ENCODE measurements around the gene ADRB2. TPM values are rescaled to one million over a fixed set of nuclear protein-coding genes. Genes with fewer than 3 reads are reported as not detected.

ADRB2 gene
- polyA plus RNA-seq, 3 donors = 6.8 to 10.9 (median 10.8) TPM

DNA sequence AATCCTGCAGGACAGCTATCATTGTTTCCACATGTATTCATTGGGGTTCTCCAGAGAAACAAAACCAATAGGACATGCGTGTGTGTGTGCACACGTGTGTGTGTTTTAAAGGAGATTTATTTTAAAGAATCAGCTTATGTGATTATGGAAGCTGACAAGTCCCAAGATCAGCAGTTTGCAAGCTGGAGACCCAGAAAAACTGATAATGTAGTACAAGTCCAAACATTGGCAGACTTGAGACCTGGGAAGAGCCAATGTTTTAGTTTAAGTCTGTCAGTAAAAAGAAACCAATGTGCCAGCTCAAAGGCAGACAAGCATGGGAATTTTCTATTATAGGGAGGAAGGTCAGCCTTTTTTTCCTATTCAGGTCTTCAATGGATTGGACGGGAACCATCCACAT is 35.3 kb downstream of the ADRB2 start:
- Histone ChIP-seq H3K36me3 (replicated peaks in 1 of 2; ENCODE audit: control insufficient read depth in 1 of 2, insufficient read depth in 2 of 2, low read length in 2 of 2) (peaks cover 5 to 23% of the 10 kb centered on the region in 2 donors), H4K20me1 (ENCODE audit: insufficient read depth, low read length) (peaks cover 42% of the 10 kb centered on the region), H3K27me3 (ENCODE audit: control insufficient read depth in 2 of 2, insufficient read depth in 2 of 2, low read length in 2 of 2) (no peaks in the 10 kb centered on the region), H3K9ac (ENCODE audit: insufficient read depth, low read length, poor library complexity, severe bottlenecking) (no peak overlapping the region), H3K9me3 (replicated peaks in 1 of 2; ENCODE audit: control insufficient read depth in 1 of 2, insufficient read depth in 1 of 2, low read length in 2 of 2) (no peaks in the 10 kb centered on the region), H3K4me1 (ENCODE audit: control insufficient read depth in 1 of 2, insufficient read depth in 2 of 2, low read length in 2 of 2) (peaks cover 15 to 21% of the 10 kb centered on the region in 2 donors), H3K4me2 (replicated peaks; ENCODE audit: extremely low read depth, low read length, poor library complexity, severe bottlenecking) (no peak overlapping the region), H3K79me2 (ENCODE audit: insufficient read depth, low read length) (no peaks in the 10 kb centered on the region), H3K27ac (ENCODE audit: low read depth in 1 of 2, low read length in 2 of 2) (no peak overlapping the region), H3K4me3 (replicated peaks in 1 of 3; ENCODE audit: low read depth in 2 of 3, low read length in 3 of 3) (no peak overlapping the region), H2AFZ (ENCODE audit: insufficient read depth, low read depth, low read length, poor library complexity, severe bottlenecking) (no peak overlapping the region)
- Mint-ChIP-seq H3K4me1 (peaks cover 26% of the 10 kb centered on the region), H3K27me3 (ENCODE audit: low read depth in 3 of 3) (peaks cover 0 to 2% (median 2%) of the 10 kb centered on the region in 3 donors), H3K36me3 (peaks cover 21 to 33% of the 10 kb centered on the region in 2 donors), H3K4me3 (no peak overlapping the region), H3K9me3 (no peaks in the 10 kb centered on the region), H3K27ac (no peak overlapping the region)
- intact Hi-C loops (cut with micrococcal nuclease) = no loop called here
- WGBS (ENCODE audit: insufficient coverage) = 100% methylated on average over 3 of the region's 3 CpGs
- TF ChIP-seq, protein P1, sequence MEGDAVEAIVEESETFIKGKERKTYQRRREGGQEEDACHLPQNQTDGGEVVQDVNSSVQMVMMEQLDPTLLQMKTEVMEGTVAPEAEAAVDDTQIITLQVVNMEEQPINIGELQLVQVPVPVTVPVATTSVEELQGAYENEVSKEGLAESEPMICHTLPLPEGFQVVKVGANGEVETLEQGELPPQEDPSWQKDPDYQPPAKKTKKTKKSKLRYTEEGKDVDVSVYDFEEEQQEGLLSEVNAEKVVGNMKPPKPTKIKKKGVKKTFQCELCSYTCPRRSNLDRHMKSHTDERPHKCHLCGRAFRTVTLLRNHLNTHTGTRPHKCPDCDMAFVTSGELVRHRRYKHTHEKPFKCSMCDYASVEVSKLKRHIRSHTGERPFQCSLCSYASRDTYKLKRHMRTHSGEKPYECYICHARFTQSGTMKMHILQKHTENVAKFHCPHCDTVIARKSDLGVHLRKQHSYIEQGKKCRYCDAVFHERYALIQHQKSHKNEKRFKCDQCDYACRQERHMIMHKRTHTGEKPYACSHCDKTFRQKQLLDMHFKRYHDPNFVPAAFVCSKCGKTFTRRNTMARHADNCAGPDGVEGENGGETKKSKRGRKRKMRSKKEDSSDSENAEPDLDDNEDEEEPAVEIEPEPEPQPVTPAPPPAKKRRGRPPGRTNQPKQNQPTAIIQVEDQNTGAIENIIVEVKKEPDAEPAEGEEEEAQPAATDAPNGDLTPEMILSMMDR (IDR thresholded peaks at IDR 0.05) = no peak
- no peak for DNase-seq

DNA sequence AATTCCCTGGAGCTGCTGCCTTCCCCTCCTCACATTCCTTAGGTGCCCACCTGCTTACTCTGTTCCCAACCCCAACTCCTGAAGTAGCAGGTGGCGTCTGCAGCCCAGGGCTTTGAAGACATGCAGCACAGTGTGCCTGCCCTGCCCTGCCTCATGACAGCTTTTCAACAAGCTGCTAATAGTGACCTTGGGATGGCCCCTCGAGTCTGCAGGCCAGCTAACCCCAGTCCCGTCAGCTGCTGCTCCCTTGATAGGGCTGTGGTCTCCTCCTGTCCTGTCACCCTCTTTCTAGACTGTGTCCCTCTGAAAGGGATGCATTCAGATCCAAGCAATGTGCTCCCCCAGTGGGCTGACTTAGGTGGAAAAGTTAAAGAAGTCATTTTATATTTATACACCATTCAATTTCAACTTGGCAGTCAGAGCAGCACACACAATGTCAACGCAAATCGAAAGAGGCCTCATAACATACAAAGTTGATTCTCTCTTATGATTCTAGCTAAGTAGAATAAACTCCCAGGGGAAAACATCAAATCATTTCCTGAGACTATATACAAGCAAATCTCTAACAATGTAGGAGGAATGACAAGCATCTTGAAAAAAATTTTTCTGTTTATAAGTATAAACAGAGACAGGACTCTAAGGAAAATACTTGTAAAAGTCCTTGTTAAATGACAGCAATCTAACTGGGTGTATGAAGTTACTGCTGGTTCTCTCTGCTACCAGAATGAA is 37.9 kb downstream of the ADRB2 start:
- H3K36me3 Mint-ChIP-seq = peaks cover 18 to 21% of the 10 kb centered on the region in 2 donors
- H3K9me3 ChIP-seq (replicated peaks in 1 of 2; ENCODE audit: control insufficient read depth in 1 of 2, insufficient read depth in 1 of 2, low read length in 2 of 2) = no peaks in the 10 kb centered on the region
- peaks cover 0 to under 1% (median 0%) of the 10 kb centered on the region in 3 donors for H3K27me3 Mint-ChIP-seq (ENCODE audit: low read depth in 3 of 3)
- H3K4me1 Mint-ChIP-seq = peaks cover 18% of the 10 kb centered on the region
- no peak overlapping the region for H3K27ac ChIP-seq (ENCODE audit: low read depth in 1 of 2, low read length in 2 of 2)
- H3K9ac ChIP-seq (ENCODE audit: insufficient read depth, low read length, poor library complexity, severe bottlenecking) = no peak overlapping the region
- no peak overlapping the region for H3K4me3 ChIP-seq (replicated peaks in 1 of 3; ENCODE audit: low read depth in 2 of 3, low read length in 3 of 3)
- no peaks in the 10 kb centered on the region for H3K27me3 ChIP-seq (ENCODE audit: control insufficient read depth in 2 of 2, insufficient read depth in 2 of 2, low read length in 2 of 2)
- TF ChIP-seq, protein P1 (IDR thresholded peaks at IDR 0.05) = no peak
- H3K4me2 ChIP-seq (replicated peaks; ENCODE audit: extremely low read depth, low read length, poor library complexity, severe bottlenecking) = no peak overlapping the region
- 100% methylated on average over 3 of the region's 5 CpGs for WGBS (ENCODE audit: insufficient coverage)
- DNase-seq = no peak
- H2AFZ ChIP-seq (ENCODE audit: insufficient read depth, low read depth, low read length, poor library complexity, severe bottlenecking) = no peak overlapping the region
- no peaks in the 10 kb centered on the region for H3K9me3 Mint-ChIP-seq
- peaks cover 12 to 17% of the 10 kb centered on the region in 2 donors for H3K4me1 ChIP-seq (ENCODE audit: control insufficient read depth in 1 of 2, insufficient read depth in 2 of 2, low read length in 2 of 2)
- H3K79me2 ChIP-seq (ENCODE audit: insufficient read depth, low read length) = no peaks in the 10 kb centered on the region
- peaks cover 31% of the 10 kb centered on the region for H4K20me1 ChIP-seq (ENCODE audit: insufficient read depth, low read length)
- peak overlapping the region in 1 of 7 donors; percentile 85 for H3K27ac Mint-ChIP-seq
- peaks cover 5 to 23% of the 10 kb centered on the region in 2 donors for H3K36me3 ChIP-seq (replicated peaks in 1 of 2; ENCODE audit: control insufficient read depth in 1 of 2, insufficient read depth in 2 of 2, low read length in 2 of 2)
- H3K4me3 Mint-ChIP-seq = no peak overlapping the region
- intact Hi-C loops (cut with micrococcal nuclease) = no loop called here

All from CD14-positive monocyte (primary cell).